ENCODE measurements around the gene AK3. TPM values are rescaled to one million over a fixed set of nuclear protein-coding genes. Genes with fewer than 3 reads are reported as not detected.
A peak's percentile ranks its signal among the peaks of the same experiment; 100 is the strongest.

The AK3 gene
- total RNA-seq, 1 experiment from 2014 or later, result 61.0 TPM

- Mint-ChIP-seq H3K27me3 (ENCODE audit: insufficient read depth, unreplicated experiment) (no peaks in the 10 kb centered on the region), H3K27ac (ENCODE audit: low read depth, unreplicated experiment) (peak overlapping the region; percentile 7), H3K4me1 (ENCODE audit: insufficient read depth, unreplicated experiment) (peaks cover 6% of the 10 kb centered on the region), H3K4me3 (ENCODE audit: unreplicated experiment) (no peak overlapping the region), H3K9me3 (ENCODE audit: unreplicated experiment) (no peaks in the 10 kb centered on the region), H3K36me3 (ENCODE audit: insufficient read depth, unreplicated experiment) (peaks cover 21% of the 10 kb centered on the region)
- ChIA-PET POLR2A (no interaction called here), CTCF (no interaction called here)
- intact Hi-C loops (cut with micrococcal nuclease), result no loop called here
- TF ChIP-seq CTCF (IDR thresholded peaks at IDR 0.05; ENCODE audit: unreplicated experiment), result no peak
- no peak for DNase-seq (ENCODE audit: unreplicated experiment)
- no TSS peak for BruUV-seq (replicated peaks)
These were observed 15.1 kb downstream of the AK3 start for GRCh38 chr9:4725706-4726442.

GRCh38 chr9:4721736-4722135, 19.3 kb downstream of the AK3 start:
- no peaks in the 10 kb centered on the region for H3K27me3 Mint-ChIP-seq (ENCODE audit: insufficient read depth, unreplicated experiment)
- intact Hi-C loops (cut with micrococcal nuclease), result no loop called here
- ChIA-PET POLR2A (interaction anchor here (0.8 to 1.1 kb wide), 2 partner anchors 10 to 37 kb away, joined by 3 to 5 read pairs; no protein-coding TSS in a partner anchor), CTCF (interaction anchor here (0.6 to 1.1 kb wide), 3 partner anchors 19 to 644 kb away, joined by 3 read pairs; no protein-coding TSS in a partner anchor)
- no peaks in the 10 kb centered on the region for H3K9me3 Mint-ChIP-seq (ENCODE audit: unreplicated experiment)
- H3K36me3 Mint-ChIP-seq (ENCODE audit: insufficient read depth, unreplicated experiment), result peaks cover 58% of the 10 kb centered on the region
- no TSS peak for BruUV-seq (replicated peaks)
- no peak overlapping the region for H3K4me3 Mint-ChIP-seq (ENCODE audit: unreplicated experiment)
- no peak for DNase-seq (ENCODE audit: unreplicated experiment)
- H3K4me1 Mint-ChIP-seq (ENCODE audit: insufficient read depth, unreplicated experiment), result peaks cover 5% of the 10 kb centered on the region
- TF ChIP-seq CTCF (IDR thresholded peaks at IDR 0.05; ENCODE audit: unreplicated experiment), result no peak
- H3K27ac Mint-ChIP-seq (ENCODE audit: low read depth, unreplicated experiment), result no peak overlapping the region

- intact Hi-C loops (cut with micrococcal nuclease), result no loop called here
- TF ChIP-seq CTCF (IDR thresholded peaks at IDR 0.05; ENCODE audit: unreplicated experiment), result no peak
- CTCF ChIA-PET, result interaction anchor here (0.7 to 1.0 kb wide), 4 partner anchors 8 to 731 kb away, joined by 3 read pairs; partner anchors contain the start of gene CD274
- H3K27ac Mint-ChIP-seq (ENCODE audit: low read depth, unreplicated experiment), result no peak overlapping the region
- POLR2A ChIA-PET, result interaction anchor here (0.6 to 1.1 kb wide), 2 partner anchors 18 to 21 kb away, joined by 3 to 4 read pairs; no protein-coding TSS in a partner anchor
- H3K27me3 Mint-ChIP-seq (ENCODE audit: insufficient read depth, unreplicated experiment), result no peaks in the 10 kb centered on the region
- no peak overlapping the region for H3K4me3 Mint-ChIP-seq (ENCODE audit: unreplicated experiment)
- H3K36me3 Mint-ChIP-seq (ENCODE audit: insufficient read depth, unreplicated experiment), result peaks cover 53% of the 10 kb centered on the region
- no peaks in the 10 kb centered on the region for H3K4me1 Mint-ChIP-seq (ENCODE audit: insufficient read depth, unreplicated experiment)
- no peak for DNase-seq (ENCODE audit: unreplicated experiment)
- peaks cover 3% of the 10 kb centered on the region for H3K9me3 Mint-ChIP-seq (ENCODE audit: unreplicated experiment)
- BruUV-seq (replicated peaks), result no TSS peak
These were observed 22.1 kb downstream of the AK3 start for GRCh38 chr9:4718911-4719310.

GRCh38 chr9:4717815-4718214, 23.2 kb downstream of the AK3 start:
- H3K4me3 Mint-ChIP-seq (ENCODE audit: unreplicated experiment), result no peak overlapping the region
- H3K27ac Mint-ChIP-seq (ENCODE audit: low read depth, unreplicated experiment), result no peak overlapping the region
- BruUV-seq (replicated peaks), result no TSS peak
- POLR2A ChIA-PET, result no interaction called here
- peaks cover 8% of the 10 kb centered on the region for H3K9me3 Mint-ChIP-seq (ENCODE audit: unreplicated experiment)
- no peaks in the 10 kb centered on the region for H3K4me1 Mint-ChIP-seq (ENCODE audit: insufficient read depth, unreplicated experiment)
- no peak for TF ChIP-seq CTCF (IDR thresholded peaks at IDR 0.05; ENCODE audit: unreplicated experiment)
- DNase-seq (ENCODE audit: unreplicated experiment), result no peak
- H3K36me3 Mint-ChIP-seq (ENCODE audit: insufficient read depth, unreplicated experiment), result peaks cover 57% of the 10 kb centered on the region
- intact Hi-C loops (cut with micrococcal nuclease), result no loop called here
- no peaks in the 10 kb centered on the region for H3K27me3 Mint-ChIP-seq (ENCODE audit: insufficient read depth, unreplicated experiment)
- CTCF ChIA-PET, result interaction anchor here (1.0 to 1.2 kb wide), 3 partner anchors 10 to 14 kb away, joined by 3 to 4 read pairs (median 3); no protein-coding TSS in a partner anchor
